ENCODE results near the gene ARPP21. TPM values are rescaled to one million over a fixed set of nuclear protein-coding genes. Genes with fewer than 3 reads are reported as not detected.

ARPP21 gene
- total and polyA plus RNA-seq, 2 donors (not counting 3 experiments of a cell fraction or from before 2014, with no cell fraction given): not detected

- Histone ChIP-seq H3K4me1 (ENCODE audit: control insufficient read depth, extremely low read depth, insufficient read depth, low read length) (peaks cover 25% of the 10 kb centered on the region), H2AFZ (ENCODE audit: low read depth, low read length) (no peak overlapping the region), H3K36me3 (ENCODE audit: control insufficient read depth in 2 of 2, extremely low read depth in 1 of 2, insufficient read depth in 2 of 2, low read length in 2 of 2) (no peaks in the 10 kb centered on the region), H4K20me1 (replicated peaks; ENCODE audit: control insufficient read depth, extremely low read depth, insufficient read depth, low read length) (no peaks in the 10 kb centered on the region), H3K4me3 (replicated peaks in 1 of 3; ENCODE audit: insufficient read depth in 1 of 3, low read depth in 1 of 3, low read length in 3 of 3) (no peak overlapping the region), H3K9me1 (replicated peaks; ENCODE audit: control insufficient read depth, extremely low read depth, insufficient read depth, low read length) (no peaks in the 10 kb centered on the region), H3K9ac (replicated peaks; ENCODE audit: extremely low read depth, insufficient read depth, low read length) (no peak overlapping the region), H3K4me2 (ENCODE audit: insufficient read depth, low read length) (no peak overlapping the region), H3K79me2 (ENCODE audit: control insufficient read depth, insufficient read depth, low read length) (no peaks in the 10 kb centered on the region), H3K27me3 (ENCODE audit: control insufficient read depth in 2 of 2, insufficient read depth in 2 of 2, low read length in 2 of 2) (no peaks in the 10 kb centered on the region), H3K27ac (ENCODE audit: insufficient read depth, low read depth, low read length) (no peak overlapping the region), H3K9me3 (replicated peaks; ENCODE audit: control insufficient read depth, insufficient read depth, low read length) (no peaks in the 10 kb centered on the region)
- dilution Hi-C loops (cut with MboI; ENCODE audit: extremely low pct_ligation_motif_present, low sequenced_read_pairs) (no loop called here), intact Hi-C loops (cut with micrococcal nuclease) (no loop called here)
- ChIA-PET POLR2A (no interaction called here), CTCF (no interaction called here)
- TF ChIP-seq POLR2AphosphoS5 (IDR thresholded peaks at IDR 0.05; ENCODE audit: insufficient read depth, low read depth, low read length): no peak
- TF ChIP-seq MYC (IDR thresholded peaks at IDR 0.05; ENCODE audit: low read depth, low read length): no peak
- no peak for TF ChIP-seq CTCF (IDR thresholded peaks at IDR 0.05; ENCODE audit: extremely low read depth in 1 of 2, insufficient read depth in 1 of 2, low read depth in 1 of 2, low read length in 2 of 2)
- TF ChIP-seq FOS (IDR thresholded peaks at IDR 0.05; ENCODE audit: borderline replicate concordance, insufficient read depth, low read length): no peak
- no peak for TF ChIP-seq MAX (IDR thresholded peaks at IDR 0.05; ENCODE audit: insufficient read depth, insufficient read length)
- TF ChIP-seq GATA2 (IDR thresholded peaks at IDR 0.05; ENCODE audit: insufficient read depth, insufficient read length, low read depth, low read length): no peak
- TF ChIP-seq EZH2 (IDR thresholded peaks at IDR 0.05; ENCODE audit: borderline replicate concordance, low read depth, low read length, severe bottlenecking): no peak
- no peak for TF ChIP-seq JUN (IDR thresholded peaks at IDR 0.05; ENCODE audit: borderline replicate concordance, insufficient read depth, insufficient read length, low read depth)
- no peak for TF ChIP-seq POLR2A (IDR thresholded peaks at IDR 0.05; ENCODE audit: low read depth, low read length)
- no TSS peak for BruUV-seq (replicated peaks)
- FAIRE-seq (no peak), DNase-seq (ENCODE audit: low read depth, low spot score) (no peak)
These were observed 24.1 kb downstream of the ARPP21 start for GRCh38 chr3:35663471-35663870.

All from endothelial cell of umbilical vein (primary cell).